Fibroblast of upper back skin (primary cell): Measurements from ENCODE around the gene ARG1.
A peak's percentile ranks its signal among the peaks of the same experiment; 100 is the strongest.

ENCODE experiments used
- DNase-seq: peaks from one replicate; pipeline ENCODE4 v3.0.0-alpha.2; 2013

Gene ARG1

GRCh38 chr6:131587909-131588308 is 14.9 kb downstream of the ARG1 start:
- no peak for DNase-seq

GRCh38 chr6:131588643-131589042 is 15.6 kb downstream of the ARG1 start:
- DNase-seq: no peak

GRCh38 chr6:131592935-131593334 is 19.9 kb downstream of the ARG1 start:
- no peak for DNase-seq

- DNase-seq: no peak
Observed at GRCh38 chr6:131594074-131594473, 21.0 kb downstream of the ARG1 start.

- DNase-seq: no peak
Observed at GRCh38 chr6:131597446-131597845, 24.4 kb downstream of the ARG1 start.

- DNase-seq: no peak
Observed at GRCh38 chr6:131600716-131601115, 27.7 kb downstream of the ARG1 start.

- peak; percentile 77 for DNase-seq
Observed at GRCh38 chr6:131602781-131603312, 29.8 kb downstream of the ARG1 start.

- no peak for DNase-seq
Observed at GRCh38 chr6:131613296-131613925, 40.4 kb downstream of the ARG1 start.

- DNase-seq: no peak
Observed at GRCh38 chr6:131615275-131615674, 42.2 kb downstream of the ARG1 start.

GRCh38 chr6:131627724-131628682 is 55.0 kb downstream of the ARG1 start, which contains the start of gene MED23:
Gene MED23, minus strand, starts transcription at chr6:131628242. Its CDS starts 193 bp downstream, at chr6:131628049.
- peak; percentile 92 for DNase-seq

GRCh38 chr6:131628726-131629125 is 55.7 kb downstream of the ARG1 start:
- DNase-seq: no peak

GRCh38 chr6:131629651-131630050 is 56.6 kb downstream of the ARG1 start:
- DNase-seq: no peak

- no peak for DNase-seq
Observed at GRCh38 chr6:131631625-131632289, 58.7 kb downstream of the ARG1 start.
